HG03045 (cell line): ENCODE results near the gene PCAT7.

Source experiments
- ATAC-seq: cut with Tn5 transposase; IDR thresholded peaks from one replicate; pipeline ENCODE4 v1.9.1; 2021; ENCODE audit warnings: mild to moderate bottlenecking, moderate library complexity; ENCODE audit not compliant: unreplicated experiment

The PCAT7 gene

GRCh38 chr9:94600715-94601114, 45.8 kb downstream of the PCAT7 start:
- no peak for ATAC-seq

- ATAC-seq: no peak
Measured at GRCh38 chr9:94602666-94603065, 47.8 kb downstream of the PCAT7 start.

GRCh38 chr9:94603259-94604160, 48.6 kb downstream of the PCAT7 start:
- no peak for ATAC-seq

DNA sequence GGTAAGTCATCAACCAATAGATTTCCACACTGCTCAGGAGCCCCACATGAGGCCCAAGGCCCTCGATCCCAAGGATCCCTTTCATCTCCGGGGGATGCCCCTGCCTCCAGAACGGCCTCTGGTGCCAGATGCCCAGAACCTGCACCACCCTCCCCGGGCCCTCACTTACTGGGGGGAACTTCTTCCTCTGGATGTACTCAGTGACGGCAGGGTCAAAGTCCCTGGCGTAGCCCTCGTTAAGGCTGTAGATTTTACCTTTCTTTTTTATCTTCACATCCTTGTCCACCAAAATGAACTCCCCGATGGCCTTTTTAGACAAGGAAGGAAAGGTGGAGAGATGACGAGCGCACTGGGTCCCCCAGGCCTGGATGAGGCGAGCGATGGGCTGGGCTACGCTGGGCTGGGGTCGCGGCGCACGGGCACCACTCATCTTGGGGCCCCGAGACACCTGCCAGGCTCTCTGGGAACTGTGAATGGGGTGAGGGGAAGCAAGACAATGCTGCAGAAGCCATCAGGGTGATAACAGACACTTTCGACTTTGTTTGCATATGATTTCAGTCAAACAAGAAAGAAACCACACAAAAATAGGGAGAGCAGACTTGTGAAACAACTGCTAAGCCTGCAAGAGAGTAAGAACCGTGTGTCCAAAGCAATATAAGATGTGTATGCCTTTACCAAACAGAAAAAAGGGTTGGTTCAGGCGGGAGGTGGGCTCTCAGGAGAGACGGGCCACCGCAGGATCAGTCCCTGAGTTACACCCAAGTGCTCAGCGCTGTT, 52.0 kb downstream of the PCAT7 start:
- no peak for ATAC-seq

DNA sequence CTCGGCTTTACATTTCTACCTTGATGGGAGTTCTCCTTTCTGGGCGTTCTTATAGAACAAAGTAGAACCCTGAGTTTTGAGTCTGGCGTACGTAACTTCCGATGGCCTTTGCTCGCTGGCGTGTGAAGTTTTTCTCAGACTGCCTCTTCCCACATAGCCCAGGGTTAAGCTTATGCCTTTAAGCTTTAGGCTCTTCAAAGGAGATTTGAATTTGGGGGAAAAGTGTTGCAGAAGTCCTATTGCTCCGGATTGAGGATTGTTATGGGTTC, 52.5 kb downstream of the PCAT7 start:
- ATAC-seq: no peak

- ATAC-seq: no peak
Measured at GRCh38 chr9:94610181-94610606, 55.3 kb downstream of the PCAT7 start.

DNA sequence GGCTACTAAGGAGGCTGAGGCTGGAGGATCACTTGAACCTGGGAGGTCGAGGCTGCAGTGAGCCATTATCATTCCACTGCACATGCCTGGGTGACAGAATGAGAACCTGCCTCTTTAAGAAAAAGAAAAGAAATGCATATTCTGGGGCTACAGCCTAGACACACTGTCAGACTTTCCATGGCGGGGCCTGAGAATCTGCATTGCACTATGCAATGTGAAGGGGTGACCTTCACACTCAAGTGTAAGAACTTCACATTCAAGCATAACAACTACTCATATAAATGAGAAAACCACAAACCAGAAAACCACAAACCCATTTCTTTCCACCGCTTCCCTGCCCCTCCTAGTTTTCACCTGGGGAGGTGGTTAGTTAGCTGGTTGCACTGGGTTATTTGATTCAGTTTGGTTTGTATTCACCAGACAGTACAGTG, 56.8 kb downstream of the PCAT7 start:
- no peak for ATAC-seq

DNA sequence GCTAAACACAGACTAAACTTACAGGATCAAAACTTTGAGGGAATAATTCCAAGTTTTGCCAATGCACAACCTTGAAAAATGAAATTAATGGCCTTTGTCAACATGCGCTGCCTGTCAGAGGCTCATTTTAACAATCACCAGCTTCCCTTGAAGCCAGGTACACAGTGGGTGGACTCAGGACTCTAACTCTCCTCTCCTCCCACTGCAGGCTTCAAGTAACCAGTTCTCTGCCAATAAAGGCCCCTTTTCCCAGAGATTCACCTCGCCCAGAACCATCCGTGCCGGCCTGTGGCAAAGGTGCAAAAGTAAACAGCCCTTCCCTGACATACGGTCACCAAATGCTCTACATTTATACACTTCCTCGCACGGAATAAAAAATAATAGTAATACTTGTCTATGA, 57.2 kb downstream of the PCAT7 start:
- ATAC-seq: no peak

GRCh38 chr9:94613003-94613402, 58.1 kb downstream of the PCAT7 start:
- no peak for ATAC-seq

DNA sequence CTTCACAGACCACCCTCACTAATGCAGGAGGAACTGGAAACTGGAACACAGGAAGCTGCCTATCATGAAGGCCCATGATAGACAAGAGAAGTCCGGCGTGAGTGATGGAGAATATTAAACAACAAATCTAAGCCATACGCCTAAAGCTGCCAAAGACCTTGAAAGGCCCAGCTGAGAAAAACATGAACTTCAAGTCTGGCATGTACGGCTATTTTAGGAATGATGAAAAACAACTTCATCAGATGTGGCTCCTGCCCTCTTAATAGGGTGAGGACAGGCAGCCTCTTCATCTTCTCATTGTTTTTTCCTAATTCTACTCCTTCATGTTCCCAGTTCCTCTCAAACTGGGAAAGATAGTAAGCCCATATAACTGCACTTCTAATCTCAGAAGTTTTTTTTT, 64.1 kb downstream of the PCAT7 start:
- ATAC-seq: no peak
